IMR-90 (cell line): ENCODE results near the gene ARHGAP21. TPM values are rescaled to one million over a fixed set of nuclear protein-coding genes. Genes with fewer than 3 reads are reported as not detected.
A peak's percentile ranks its signal among the peaks of the same experiment; 100 is the strongest.

Source experiments
- ATAC-seq: fragments of 200-7000 bp; cut with Tn5 transposase; 2 replicates; pipeline ENCODE4 v1.9.1; 2020; ENCODE audit warnings: low read depth, mild to moderate bottlenecking, moderate library complexity
- BruUV-seq: library from RNA; stranded (reverse); fragments of 400-500 nt; replicated peaks from 2 replicates; lab custom pipeline; 2021; lab: Mats Ljungman, UMichigan
- CTCF ChIA-PET: fragments of 300-600 bp; formaldehyde crosslinking; extraction: SDS; loops from one replicate; lab custom pipeline; 2021; ENCODE audit warnings: antibody characterized with exemption; lab: Yijun Ruan, JAX
- POLR2A ChIA-PET: fragments of 300-600 bp; sonication (Branson Sonifier 250); formaldehyde crosslinking; loops from one replicate; lab custom pipeline; 2022; ENCODE audit warnings: antibody characterized with exemption; ENCODE audit not compliant: unreplicated experiment; lab: Charles Lee
- DNase-seq: peaks from one replicate; pipeline ENCODE4 v3.0.0; 2013
- H2AFZ ChIP-seq: replicated peaks from 2 replicates; pipeline ENCODE3; 2013; ENCODE audit warnings: low read length, mild to moderate bottlenecking; ENCODE audit not compliant: poor library complexity
- H2AK5ac ChIP-seq: 2 replicates; pipeline ENCODE4 v1.6.1; 2013; ENCODE audit warnings: low read depth, low read length, inconsistent platforms
- H2AK9ac ChIP-seq: replicated peaks from 2 replicates; pipeline ENCODE3; 2013; ENCODE audit warnings: mild to moderate bottlenecking, low read depth, low read length, moderate library complexity; ENCODE audit not compliant: poor library complexity
- H2BK120ac ChIP-seq: 2 replicates; pipeline ENCODE4 v1.6.1; 2013; ENCODE audit warnings: low read depth, low read length, inconsistent platforms
- H2BK15ac ChIP-seq: 3 replicates; pipeline ENCODE4 v1.6.1; 2013; ENCODE audit warnings: low read depth, low read length, inconsistent platforms
- H2BK20ac ChIP-seq: 2 replicates; pipeline ENCODE4 v1.6.1; 2013; ENCODE audit warnings: low read depth, mild to moderate bottlenecking, inconsistent platforms, low read length, moderate library complexity
- H2BK5ac ChIP-seq: 2 replicates; pipeline ENCODE4 v1.6.1; 2013; ENCODE audit warnings: mild to moderate bottlenecking, low read depth, low read length, inconsistent platforms; ENCODE audit not compliant: poor library complexity, severe bottlenecking
- H3K14ac ChIP-seq: replicated peaks from 2 replicates; pipeline ENCODE4 v1.6.1; 2013; ENCODE audit warnings: low read depth, low read length, inconsistent platforms
- H3K18ac ChIP-seq: 2 replicates; pipeline ENCODE4 v1.6.1; 2013; ENCODE audit warnings: low read depth, low read length, control low read depth
- H3K23ac ChIP-seq: 2 replicates; pipeline ENCODE4 v1.6.1; 2013; ENCODE audit warnings: low read depth, low read length, inconsistent platforms
- H3K27ac ChIP-seq: 2 replicates; pipeline ENCODE4 v1.5.1; 2013; ENCODE audit warnings: mild to moderate bottlenecking, control low read depth, low read length; ENCODE audit not compliant: insufficient read depth
- H3K27me3 ChIP-seq: 2 replicates; pipeline ENCODE4 v1.6.1; 2013; ENCODE audit warnings: low read length; ENCODE audit not compliant: control insufficient read depth, insufficient read depth
- H3K36me3 ChIP-seq: 2 replicates; pipeline ENCODE4 v1.6.1; 2013; ENCODE audit warnings: low read length, mixed read lengths; ENCODE audit not compliant: control insufficient read depth, insufficient read depth
- H3K4ac ChIP-seq: 2 replicates; pipeline ENCODE4 v1.6.1; 2013; ENCODE audit warnings: low read depth, low read length, inconsistent platforms
- H3K4me1 ChIP-seq: 2 replicates; pipeline ENCODE4 v1.6.1; 2013; ENCODE audit warnings: low read length, mixed read lengths; ENCODE audit not compliant: control insufficient read depth, insufficient read depth
- H3K4me2 ChIP-seq: 2 replicates; pipeline ENCODE4 v1.6.1; 2013; ENCODE audit warnings: low read depth, mild to moderate bottlenecking, control low read depth, low read length, moderate library complexity
- H3K4me3 ChIP-seq: 2 replicates; pipeline ENCODE4 v1.5.1; 2013; ENCODE audit warnings: low read depth, mild to moderate bottlenecking, control low read depth, low read length, moderate library complexity; ENCODE audit not compliant: insufficient read depth
- H3K56ac ChIP-seq: 2 replicates; pipeline ENCODE4 v1.6.1; 2013; ENCODE audit warnings: low read length, inconsistent platforms; ENCODE audit not compliant: insufficient read depth; ENCODE audit errors: extremely low read depth
- H3K79me1 ChIP-seq, 2 experiments: 2 replicates each; pipeline ENCODE4 v1.6.1; 2013; ENCODE audit warnings: low read length in 2 of 2, inconsistent platforms in 1 of 2, low read depth in 1 of 2
- H3K9ac ChIP-seq: 2 replicates; pipeline ENCODE4 v1.6.1; 2013; ENCODE audit warnings: low read depth, low read length, control low read depth
- H3K9me1 ChIP-seq: 2 replicates; pipeline ENCODE4 v1.6.1; 2013; ENCODE audit warnings: low read length, inconsistent platforms; ENCODE audit not compliant: insufficient read depth
- H3K9me3 ChIP-seq: 2 replicates; pipeline ENCODE4 v1.6.1; 2013; ENCODE audit warnings: low read length; ENCODE audit not compliant: control insufficient read depth, insufficient read depth
- H4K20me1 ChIP-seq: 2 replicates; pipeline ENCODE4 v1.6.1; 2013; ENCODE audit warnings: low read length, inconsistent platforms; ENCODE audit not compliant: insufficient read depth
- H4K5ac ChIP-seq: 2 replicates; pipeline ENCODE4 v1.6.1; 2013; ENCODE audit warnings: mild to moderate bottlenecking, low read depth, low read length, control low read depth
- H4K8ac ChIP-seq, 2 experiments: 2 replicates each; pipeline ENCODE4 v1.6.1; 2013; ENCODE audit warnings: low read depth in 2 of 2, low read length in 2 of 2, control low read depth in 1 of 2, inconsistent platforms in 1 of 2
- H4K91ac ChIP-seq: 2 replicates; pipeline ENCODE4 v1.6.1; 2013; ENCODE audit warnings: low read depth, low read length, inconsistent platforms; ENCODE audit not compliant: insufficient read depth
- BHLHE40 ChIP-seq: fragments of 150-350 bp; IDR thresholded peaks from 2 replicates; pipeline ENCODE4 v1.6.1; 2016; ENCODE audit warnings: mild to moderate bottlenecking, low read depth, low read length
- POLR2A ChIP-seq: IDR thresholded peaks from 2 replicates; pipeline ENCODE4 v1.6.1; 2012; ENCODE audit warnings: mild to moderate bottlenecking, low read depth, low read length
- RAD21 ChIP-seq: IDR thresholded peaks from 2 replicates; pipeline ENCODE4 v1.6.1; 2012; ENCODE audit warnings: low read length, improper control_type of control experiment
- RFX5 ChIP-seq: IDR thresholded peaks from 2 replicates; pipeline ENCODE4 v1.8.0; 2012; ENCODE audit warnings: low read depth, mild to moderate bottlenecking, low read length, moderate library complexity
- WGBS, 2 experiments: methylation state at CpG; one replicate each; pipeline versions ENCODE4 v1.1.5 to v1.1.7; 2013; ENCODE audit warnings: missing lambda C conversion rate in 2 of 2; ENCODE audit not compliant: insufficient read length in 1 of 2; ENCODE audit errors: extremely low coverage in 2 of 2; 5-methylcytosine and 5-hydroxymethylcytosine counted together
- dilution Hi-C: fragments of 300-500 bp; cut with HindIII; formaldehyde crosslinking; loops from one replicate; pipeline ENCODE4 v1.14.3; 2018; ENCODE audit warnings: low sequenced_read_pairs; ENCODE audit not compliant: unreplicated experiment
- in situ Hi-C: fragments of 300-500 bp; cut with MboI; formaldehyde crosslinking; loops from 3 replicates; pipeline ENCODE4 v1.14.3; 2019; ENCODE audit warnings: low sequenced_read_pairs, inconsistent platforms, mixed read lengths
- intact Hi-C: fragments of 100-400 bp; cut with micrococcal nuclease; formaldehyde crosslinking; loops from 2 replicates; pipeline ENCODE4 v1.10.0; 2022
- polyA plus RNA-seq, 3 experiments: library from polyadenylated mRNA; depleted of rRNA; stranded (reverse); fragments of >200 nt; gene quantifications; 2 replicates each; pipeline ENCODE4 v1.2.3, GENCODE V29; 2012; ENCODE audit warnings: low replicate concordance in 1 of 3
- total RNA-seq: library from RNA; depleted of rRNA; stranded (reverse); fragments of >200 nt; gene quantifications from 2 replicates; pipeline ENCODE4 v1.2.3, GENCODE V29; 2012

The ARHGAP21 gene
- total and polyA plus RNA-seq, 2 of the 4 experiments (the other 2 are of a cell fraction): 43.3 to 94.3 TPM

DNA sequence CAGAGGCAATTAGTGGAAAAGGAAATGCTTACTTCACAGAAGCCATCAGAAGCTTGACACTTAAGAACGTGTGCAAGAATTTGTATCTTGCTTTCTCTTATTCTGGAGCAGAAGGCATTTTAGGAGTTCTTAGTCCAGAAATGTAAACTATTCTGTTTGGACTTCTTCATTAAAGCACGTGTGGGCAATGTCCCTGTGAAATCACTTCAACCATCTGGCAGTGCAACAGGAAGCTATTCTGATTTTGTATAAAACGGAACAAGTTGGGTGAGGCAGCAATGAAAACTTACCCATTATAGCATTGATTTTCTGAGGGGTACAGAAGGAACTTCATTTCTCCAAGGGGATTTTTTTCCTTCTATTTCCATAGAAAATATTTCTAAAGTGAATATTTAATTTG lies 21.3 kb upstream of the ARHGAP21 start:
- Histone ChIP-seq H3K56ac (no peak overlapping the region), H3K18ac (no peak overlapping the region; the same call in 1 of the 2 replicates), H3K4ac (no peak overlapping the region), H3K79me1 (no peaks in the 10 kb centered on the region), H2AFZ (no peak overlapping the region), H2BK15ac (no peak overlapping the region), H3K4me2 (peak overlapping the region; percentile 58), H2AK5ac (no peak overlapping the region), H3K4me3 (no peak overlapping the region), H3K36me3 (no peaks in the 10 kb centered on the region), H3K27me3 (no peaks in the 10 kb centered on the region), H2AK9ac (no peak overlapping the region), H4K91ac (no peak overlapping the region), H2BK120ac (no peak overlapping the region), H3K9me1 (no peaks in the 10 kb centered on the region), H2BK5ac (no peak overlapping the region), H4K5ac (no peak overlapping the region), H3K14ac (no peak overlapping the region), H3K4me1 (peaks cover 2% of the 10 kb centered on the region; the same call in 1 of the 2 replicates), H2BK20ac (no peak overlapping the region), H4K8ac (no peak overlapping the region), H3K9ac (no peak overlapping the region), H3K9me3 (no peaks in the 10 kb centered on the region), H3K27ac (no peak overlapping the region), H3K23ac (no peak overlapping the region), H4K20me1 (no peaks in the 10 kb centered on the region)
- DNase-seq: peak; percentile 16
- WGBS, 2 experiments: no CpG with 5 or more reads among the region's 3 CpGs
- in situ Hi-C loops: no loop called here
- TF ChIP-seq RFX5: no peak
- TF ChIP-seq BHLHE40: peak; percentile 49; the same call in 1 of the 2 replicates
- TF ChIP-seq RAD21: no peak
- TF ChIP-seq POLR2A: no peak
- intact Hi-C loops: loop anchor here (2.0 kb wide), 1 partner anchor 20 kb away; no protein-coding TSS in a partner anchor
- ChIA-PET CTCF (interaction anchor here (0.7 to 1.2 kb wide), 2 partner anchors 30 to 42 kb away, joined by 3 to 5 read pairs; no protein-coding TSS in a partner anchor), POLR2A (no interaction called here)
- dilution Hi-C loops: no loop called here
- ATAC-seq: peak; percentile 46; the same call in 1 of the 2 replicates
- no TSS peak for BruUV-seq
